Mesendoderm (in vitro differentiated cells): ENCODE measurements around the gene MRPL19.
"Not testable (repeated sequence)": the region's sequence is repeated elsewhere in the genome, so short reads cannot be mapped to it uniquely, and the experiment has no call there.

ENCODE experiments used
- DNase-seq: peaks from one replicate; pipeline ENCODE4 v3.0.0; 2013
- H2AK5ac ChIP-seq: 2 replicates; pipeline ENCODE4 v1.6.1; 2013; ENCODE audit warnings: low read length, inconsistent platforms
- H2BK120ac ChIP-seq: 2 replicates; pipeline ENCODE4 v1.6.1; 2013; ENCODE audit warnings: low read depth, mild to moderate bottlenecking, low read length, moderate library complexity, mixed read lengths
- H2BK15ac ChIP-seq: replicated peaks from 2 replicates; pipeline ENCODE4 v1.6.1; 2013; ENCODE audit warnings: low read depth, mild to moderate bottlenecking, moderate library complexity
- H2BK5ac ChIP-seq: 2 replicates; pipeline ENCODE4 v1.6.1; 2013; ENCODE audit warnings: low read length, inconsistent platforms
- H3K18ac ChIP-seq: 2 replicates; pipeline ENCODE4 v1.6.1; 2013; ENCODE audit warnings: mild to moderate bottlenecking, low read length, mixed read lengths
- H3K23ac ChIP-seq: one replicate; pipeline ENCODE4 v1.6.1; 2013; ENCODE audit warnings: low read length
- H3K27ac ChIP-seq: 2 replicates; pipeline ENCODE4 v1.5.1; 2013; ENCODE audit warnings: low read depth, mild to moderate bottlenecking, inconsistent platforms, low read length, moderate library complexity
- H3K27me3 ChIP-seq: 2 replicates; pipeline ENCODE4 v1.6.1; 2013; ENCODE audit warnings: low read length, control low read depth, mild to moderate bottlenecking, inconsistent platforms; ENCODE audit not compliant: insufficient read depth, poor library complexity
- H3K36me3 ChIP-seq: 2 replicates; pipeline ENCODE4 v1.6.1; 2013; ENCODE audit warnings: low read length, inconsistent platforms; ENCODE audit not compliant: control insufficient read depth, insufficient read depth
- H3K4ac ChIP-seq: one replicate; pipeline ENCODE4 v1.6.1; 2013; ENCODE audit warnings: low read depth, mild to moderate bottlenecking, low read length, moderate library complexity
- H3K4me1 ChIP-seq: 2 replicates; pipeline ENCODE4 v1.6.1; 2013; ENCODE audit warnings: low read depth, low read length, inconsistent platforms; ENCODE audit not compliant: control insufficient read depth
- H3K4me2 ChIP-seq: 2 replicates; pipeline ENCODE4 v1.6.1; 2013; ENCODE audit warnings: low read length
- H3K4me3 ChIP-seq: 2 replicates; pipeline ENCODE4 v1.5.1; 2013; ENCODE audit warnings: mild to moderate bottlenecking, low read length
- H3K56ac ChIP-seq: one replicate; pipeline ENCODE4 v1.6.1; 2013; ENCODE audit warnings: low read length
- H3K79me1 ChIP-seq: 2 replicates; pipeline ENCODE4 v1.6.1; 2013; ENCODE audit warnings: low read length, inconsistent platforms
- H3K79me2 ChIP-seq: 2 replicates; pipeline ENCODE4 v1.6.1; 2013; ENCODE audit warnings: mild to moderate bottlenecking, low read length; ENCODE audit not compliant: control insufficient read depth, insufficient read depth
- H3K9ac ChIP-seq: 2 replicates; pipeline ENCODE4 v1.6.1; 2013; ENCODE audit warnings: low read length, inconsistent platforms
- H4K5ac ChIP-seq: one replicate; pipeline ENCODE4 v1.6.1; 2013; ENCODE audit warnings: low read length
- H4K8ac ChIP-seq: one replicate; pipeline ENCODE4 v1.6.1; 2013; ENCODE audit warnings: low read depth, mild to moderate bottlenecking, control low read depth, low read length, moderate library complexity
- WGBS: extraction: QIAGEN DNeasy Blood & Tissue Kit; methylation state at CpG from one replicate; pipeline ENCODE4 v1.1.7; 2013; ENCODE audit warnings: low lambda C conversion rate, missing lambda C conversion rate; ENCODE audit not compliant: insufficient coverage; ENCODE audit errors: extremely low coverage; 5-methylcytosine and 5-hydroxymethylcytosine counted together

MRPL19 gene

GRCh38 chr2:75675908-75676307 is 29.3 kb downstream of the MRPL19 start:
- Histone ChIP-seq H3K4me3 (no peak overlapping the region), H4K5ac (no peak overlapping the region), H3K36me3 (no peaks in the 10 kb centered on the region), H3K4me2 (no peak overlapping the region), H3K79me2 (no peaks in the 10 kb centered on the region), H3K4ac (no peak overlapping the region), H3K27ac (no peak overlapping the region), H2BK120ac (no peak overlapping the region), H3K9ac (no peak overlapping the region), H2BK5ac (no peak overlapping the region), H3K18ac (no peak overlapping the region), H4K8ac (no peak overlapping the region), H3K79me1 (no peaks in the 10 kb centered on the region), H3K4me1 (no peaks in the 10 kb centered on the region), H3K56ac (no peak overlapping the region), H2BK15ac (no peak overlapping the region), H2AK5ac (no peak overlapping the region), H3K27me3 (no peaks in the 10 kb centered on the region), H3K23ac (no peak overlapping the region)
- 100% methylated on average over 3 of the region's 3 CpGs for WGBS
- no peak for DNase-seq

- Histone ChIP-seq H3K4me3 (no peak overlapping the region), H3K18ac (no peak overlapping the region), H3K56ac (no peak overlapping the region), H2BK5ac (no peak overlapping the region), H2BK120ac (no peak overlapping the region), H3K4me2 (no peak overlapping the region), H4K8ac (no peak overlapping the region), H2AK5ac (no peak overlapping the region), H2BK15ac (no peak overlapping the region), H3K23ac (no peak overlapping the region), H3K4ac (no peak overlapping the region), H3K9ac (no peak overlapping the region), H4K5ac (no peak overlapping the region), H3K27ac (no peak overlapping the region), H3K36me3 (no peaks in the 10 kb centered on the region), H3K79me2 (no peaks in the 10 kb centered on the region), H3K79me1 (no peaks in the 10 kb centered on the region), H3K27me3 (no peaks in the 10 kb centered on the region), H3K4me1 (no peaks in the 10 kb centered on the region)
- WGBS, result 100% methylated on average over 1 of the region's 3 CpGs
- no peak for DNase-seq
Measured at GRCh38 chr2:75676464-75676863, 29.9 kb downstream of the MRPL19 start.

GRCh38 chr2:75679556-75679955 is 33.0 kb downstream of the MRPL19 start:
- Histone ChIP-seq H3K23ac (no peak overlapping the region), H3K4me3 (no peak overlapping the region), H3K9ac (no peak overlapping the region), H2BK15ac (no peak overlapping the region), H2AK5ac (no peak overlapping the region), H3K56ac (no peak overlapping the region), H4K8ac (no peak overlapping the region), H3K36me3 (no peaks in the 10 kb centered on the region), H2BK5ac (no peak overlapping the region), H3K4ac (no peak overlapping the region), H3K4me2 (no peak overlapping the region), H3K79me2 (no peaks in the 10 kb centered on the region), H3K4me1 (no peaks in the 10 kb centered on the region), H4K5ac (no peak overlapping the region), H3K27ac (no peak overlapping the region), H3K79me1 (no peaks in the 10 kb centered on the region), H3K18ac (no peak overlapping the region), H3K27me3 (no peaks in the 10 kb centered on the region), H2BK120ac (no peak overlapping the region)
- DNase-seq, result no peak
- WGBS, result no CpG with 5 or more reads among the region's 1 CpG

GRCh38 chr2:75680402-75680801 is 33.8 kb downstream of the MRPL19 start:
- Histone ChIP-seq H2BK15ac (no peak overlapping the region), H3K27ac (no peak overlapping the region), H2BK5ac (no peak overlapping the region), H3K4me1 (no peaks in the 10 kb centered on the region), H4K8ac (no peak overlapping the region), H3K79me1 (no peaks in the 10 kb centered on the region), H2AK5ac (no peak overlapping the region), H3K27me3 (no peaks in the 10 kb centered on the region), H3K23ac (no peak overlapping the region), H3K56ac (no peak overlapping the region), H3K4me2 (no peak overlapping the region), H3K36me3 (no peaks in the 10 kb centered on the region), H3K79me2 (no peaks in the 10 kb centered on the region), H4K5ac (no peak overlapping the region), H2BK120ac (no peak overlapping the region), H3K4ac (no peak overlapping the region), H3K4me3 (no peak overlapping the region), H3K18ac (no peak overlapping the region), H3K9ac (no peak overlapping the region)
- no CpG with 5 or more reads among the region's 1 CpG for WGBS
- no peak for DNase-seq

- not testable (repeated sequence) for H3K79me2 ChIP-seq, H2BK5ac ChIP-seq, H4K5ac ChIP-seq, H3K4me3 ChIP-seq, H3K4me1 ChIP-seq, H3K18ac ChIP-seq, H3K9ac ChIP-seq, H3K56ac ChIP-seq, H3K27me3 ChIP-seq, H3K36me3 ChIP-seq, H3K23ac ChIP-seq, H4K8ac ChIP-seq, H2BK15ac ChIP-seq, H3K4me2 ChIP-seq, H3K4ac ChIP-seq, H3K79me1 ChIP-seq, H2AK5ac ChIP-seq, H2BK120ac ChIP-seq, H3K27ac ChIP-seq, DNase-seq
- no CpG with 5 or more reads among the region's 5 CpGs for WGBS
Measured at GRCh38 chr2:75683430-75683829, 36.8 kb downstream of the MRPL19 start.

GRCh38 chr2:75688196-75688595 is 41.6 kb downstream of the MRPL19 start:
- Histone ChIP-seq H3K56ac (no peak overlapping the region), H3K4ac (no peak overlapping the region), H3K4me3 (no peak overlapping the region), H2AK5ac (no peak overlapping the region), H4K5ac (no peak overlapping the region), H2BK15ac (no peak overlapping the region), H3K79me1 (no peaks in the 10 kb centered on the region), H3K18ac (no peak overlapping the region), H3K27ac (no peak overlapping the region), H4K8ac (no peak overlapping the region), H3K27me3 (no peaks in the 10 kb centered on the region), H2BK120ac (no peak overlapping the region), H3K79me2 (no peaks in the 10 kb centered on the region), H3K4me2 (no peak overlapping the region), H3K9ac (no peak overlapping the region), H3K36me3 (peaks cover 2% of the 10 kb centered on the region), H3K23ac (no peak overlapping the region), H3K4me1 (no peaks in the 10 kb centered on the region), H2BK5ac (no peak overlapping the region)
- no CpG with 5 or more reads among the region's 1 CpG for WGBS
- DNase-seq, result no peak
